HG03175 (cell line): Measurements from ENCODE around the gene MRPL11.
A peak's percentile ranks its signal among the peaks of the same experiment; 100 is the strongest.

Experiments
- ATAC-seq: cut with Tn5 transposase; IDR thresholded peaks from one replicate; pipeline ENCODE4 v1.9.1; 2021; ENCODE audit warnings: mild to moderate bottlenecking, moderate library complexity; ENCODE audit not compliant: unreplicated experiment

MRPL11 gene

GRCh38 chr11:66438504-66439466 lies at the start of gene MRPL11:
MRPL11 (minus strand) TSS chr11:66438848; CDS start chr11:66438754, 94 bp downstream.
- peak; percentile 91 for ATAC-seq

DNA sequence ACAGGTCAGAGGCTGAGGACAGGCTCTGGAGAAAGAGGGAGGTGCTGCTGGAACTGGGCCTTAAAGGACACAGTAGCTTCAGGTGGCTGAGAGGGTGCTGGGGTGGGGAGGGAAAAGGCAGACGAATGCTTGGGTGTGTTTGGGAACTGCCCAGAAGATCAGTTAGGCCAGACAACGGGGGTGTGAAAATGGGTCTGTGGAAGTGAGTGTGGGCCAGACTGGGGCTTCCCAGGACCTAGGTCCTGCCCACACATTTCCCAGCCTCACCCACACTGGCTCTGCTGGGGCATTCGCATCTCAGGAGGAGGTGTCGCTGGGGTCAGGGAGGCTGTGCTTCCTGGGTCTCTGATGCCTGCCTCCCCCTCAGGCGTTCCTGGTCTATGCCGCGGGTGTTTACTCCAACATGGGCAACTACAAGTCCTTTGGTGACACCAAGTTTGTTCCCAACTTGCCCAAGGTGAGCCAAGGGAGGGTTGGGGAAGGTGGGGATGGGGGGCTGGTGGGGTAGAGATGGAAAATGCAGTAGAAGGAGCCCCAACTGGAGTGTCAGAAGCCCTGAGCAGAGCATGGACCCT lies 46.2 kb upstream of the MRPL11 start:
- ATAC-seq, result no peak

- ATAC-seq, result peak; percentile 91
Observed at GRCh38 chr11:66480117-66480938, 41.7 kb upstream of the MRPL11 start, which contains the start of gene DPP3. DPP3 (plus strand) TSS chr11:66480434; CDS start chr11:66482201, 1,767 bp downstream.

- no peak for ATAC-seq
Observed at GRCh38 chr11:66479394-66480116, 40.9 kb upstream of the MRPL11 start.

DNA sequence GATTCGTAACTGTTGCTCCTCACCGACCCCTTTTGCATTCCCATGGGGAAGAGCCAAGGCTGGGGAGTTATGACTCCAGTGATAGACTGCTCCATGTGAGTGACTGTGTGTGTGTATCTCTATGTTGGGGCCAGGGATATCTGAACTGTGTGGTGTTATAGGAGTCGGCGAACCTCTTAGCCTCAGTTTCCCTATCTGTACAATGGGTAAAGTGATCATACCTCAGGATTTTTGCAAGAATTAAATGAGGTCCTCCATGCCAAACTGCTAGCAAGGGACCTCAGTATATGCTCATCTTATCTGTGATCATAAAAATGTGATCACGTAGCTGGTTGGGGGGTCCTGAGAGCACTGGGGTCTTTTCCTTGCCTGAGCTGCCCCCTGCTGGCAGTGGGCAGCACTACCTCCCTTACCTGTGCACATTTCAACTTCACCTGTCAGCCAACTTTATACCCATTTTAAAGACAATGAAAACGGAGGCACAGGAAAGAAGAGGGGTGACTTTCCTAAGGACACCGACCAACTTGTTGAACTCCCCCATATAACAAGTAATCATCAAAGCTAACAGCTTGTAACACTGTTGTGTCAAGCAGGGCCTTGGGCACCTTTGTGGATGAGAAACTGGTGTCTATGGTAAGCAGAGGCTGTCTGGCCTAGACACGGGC lies 40.2 kb upstream of the MRPL11 start:
- no peak for ATAC-seq

DNA sequence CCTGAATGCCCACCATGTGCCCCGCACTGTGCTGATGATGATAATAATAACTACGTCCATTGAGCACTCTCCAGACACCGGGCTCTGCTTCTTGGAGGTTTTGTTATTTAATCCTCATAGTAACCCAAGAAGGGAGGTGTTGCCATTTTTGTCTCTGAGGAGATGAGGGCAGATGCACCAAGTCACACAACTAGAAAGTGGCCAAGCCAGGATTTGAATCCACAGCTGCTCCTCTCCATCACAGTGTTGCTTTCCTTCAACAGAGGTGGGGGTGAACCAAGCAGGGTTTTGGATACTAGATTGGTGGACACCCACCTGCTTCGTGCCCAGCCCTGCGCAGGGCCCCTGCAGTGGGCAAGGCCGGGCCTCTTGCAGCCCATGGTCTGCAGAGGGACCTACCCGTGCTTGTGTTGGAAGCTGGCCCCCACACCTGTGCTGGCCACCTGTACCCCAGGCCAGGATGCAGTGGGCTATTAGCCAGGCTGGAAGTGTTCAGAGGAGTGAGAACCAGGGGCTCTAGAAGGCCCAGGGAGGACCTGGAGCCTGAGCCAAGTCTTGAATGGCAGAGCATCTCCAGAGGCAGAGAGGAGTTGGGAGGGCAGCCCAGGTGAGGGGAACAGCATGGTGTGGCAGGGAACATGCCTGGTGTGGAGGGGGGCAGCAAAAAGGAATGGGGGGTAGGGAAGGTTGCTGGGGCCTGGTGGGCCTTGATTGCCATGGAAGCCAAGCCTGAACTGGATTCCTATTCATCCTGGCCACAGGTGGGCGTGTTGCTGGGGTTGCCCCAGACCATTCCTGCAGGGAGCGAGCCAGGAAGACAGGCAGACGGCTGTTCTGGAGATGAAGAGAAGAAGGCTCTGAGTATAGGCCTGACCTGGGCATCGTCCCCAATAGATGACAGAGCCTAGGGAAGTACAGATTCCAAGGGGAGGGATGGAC lies 38.9 kb upstream of the MRPL11 start:
- ATAC-seq, result no peak

DNA sequence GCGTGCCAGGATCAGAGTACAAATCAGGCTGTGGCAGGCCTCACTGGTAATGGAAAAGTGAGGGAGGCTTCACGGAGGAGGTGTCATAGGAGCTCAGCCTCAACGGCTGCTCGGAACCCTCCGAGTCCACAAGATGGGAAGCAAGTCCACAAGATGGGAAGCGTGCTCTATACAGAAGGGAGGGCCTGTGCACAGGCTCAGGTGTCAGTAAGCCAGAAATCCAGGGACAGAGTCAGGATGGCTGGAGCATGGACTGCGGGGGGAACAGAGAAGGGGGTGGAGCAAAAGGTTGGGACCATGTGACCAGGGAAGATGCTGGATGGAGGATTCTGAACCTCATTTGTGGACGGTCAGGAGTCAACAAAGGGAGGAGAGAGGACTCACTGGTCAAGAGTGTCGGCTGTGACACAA lies 38.2 kb upstream of the MRPL11 start:
- no peak for ATAC-seq

DNA sequence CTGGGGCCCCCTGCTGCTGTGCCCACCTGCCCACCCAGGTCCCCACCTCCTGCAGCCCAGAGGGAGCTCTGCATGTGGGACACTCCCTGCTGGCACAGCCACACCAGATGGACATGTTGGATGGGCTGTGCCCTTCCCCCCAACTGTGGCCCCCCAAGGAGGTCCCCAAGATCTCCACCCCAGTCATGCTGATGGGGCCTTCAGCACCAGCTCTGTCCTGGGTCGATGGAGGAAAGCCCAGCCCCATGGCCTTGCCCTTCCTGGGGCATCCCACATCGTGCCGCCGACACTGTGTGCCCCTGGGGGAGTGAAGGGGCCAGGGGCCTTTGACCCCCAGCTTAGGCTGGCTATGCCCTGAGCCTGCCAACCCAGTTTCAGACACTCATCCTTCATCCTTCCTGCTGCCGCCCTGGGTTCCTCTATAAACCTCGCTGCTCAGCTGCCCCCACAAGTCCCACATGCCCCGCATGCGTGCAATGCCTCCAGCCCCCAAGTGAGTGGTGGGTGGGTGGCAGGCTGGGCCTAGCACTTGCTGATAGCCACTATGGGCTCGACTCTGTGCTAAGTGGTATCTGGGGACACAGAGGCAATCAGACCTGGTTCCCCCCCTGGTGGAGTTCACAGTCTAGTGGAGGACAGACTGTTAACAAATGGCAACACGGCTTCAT lies 37.7 kb upstream of the MRPL11 start:
- no peak for ATAC-seq

- ATAC-seq, result no peak
Observed at GRCh38 chr11:66475349-66476172, 36.9 kb upstream of the MRPL11 start.

DNA sequence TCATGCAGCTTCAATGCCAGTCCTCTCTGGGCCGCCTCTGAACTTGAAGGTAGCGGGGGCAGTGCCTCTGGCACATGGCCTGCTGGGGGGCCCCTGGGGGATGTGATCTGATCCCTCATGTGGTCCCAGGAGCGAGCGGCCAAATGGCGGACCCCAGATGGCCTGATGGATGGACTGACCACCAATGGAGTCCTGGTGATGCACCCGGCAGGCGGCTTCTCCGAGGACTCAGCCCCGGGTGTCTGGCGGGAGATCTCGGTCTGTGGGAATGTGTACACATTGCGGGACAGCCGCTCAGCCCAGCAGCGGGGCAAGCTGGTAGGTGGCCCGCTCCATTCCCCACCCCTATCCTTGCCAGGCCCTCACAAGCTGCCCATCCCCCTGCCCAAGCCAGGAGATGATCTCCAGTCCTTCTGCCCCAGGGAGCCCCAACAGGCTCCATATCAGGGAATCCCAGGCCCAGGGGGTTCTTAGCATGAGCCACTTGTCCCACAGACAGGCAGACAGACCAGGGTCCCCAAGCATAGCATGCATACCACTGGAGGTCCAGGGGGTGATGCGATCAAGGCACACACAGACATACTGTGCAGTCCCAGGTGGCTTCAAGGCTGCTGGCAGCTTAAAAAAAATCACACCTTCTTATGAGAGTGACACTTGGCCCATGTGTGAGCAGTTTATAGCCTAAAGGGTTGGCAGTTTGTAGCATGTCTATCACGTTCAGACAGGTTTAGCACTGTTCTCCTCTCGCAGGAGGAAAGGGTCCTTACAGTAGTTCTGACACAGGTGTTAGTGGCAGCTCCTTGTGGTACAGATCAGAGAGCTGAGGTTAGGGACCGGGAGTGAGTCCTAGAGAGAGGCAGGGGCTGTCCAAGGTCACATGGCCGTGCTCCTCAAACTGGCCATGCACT lies 35.2 kb upstream of the MRPL11 start:
- no peak for ATAC-seq

- ATAC-seq, result no peak
Observed at GRCh38 chr11:66473167-66473566, 34.5 kb upstream of the MRPL11 start.

GRCh38 chr11:66472054-66472453 lies 33.4 kb upstream of the MRPL11 start:
- no peak for ATAC-seq

DNA sequence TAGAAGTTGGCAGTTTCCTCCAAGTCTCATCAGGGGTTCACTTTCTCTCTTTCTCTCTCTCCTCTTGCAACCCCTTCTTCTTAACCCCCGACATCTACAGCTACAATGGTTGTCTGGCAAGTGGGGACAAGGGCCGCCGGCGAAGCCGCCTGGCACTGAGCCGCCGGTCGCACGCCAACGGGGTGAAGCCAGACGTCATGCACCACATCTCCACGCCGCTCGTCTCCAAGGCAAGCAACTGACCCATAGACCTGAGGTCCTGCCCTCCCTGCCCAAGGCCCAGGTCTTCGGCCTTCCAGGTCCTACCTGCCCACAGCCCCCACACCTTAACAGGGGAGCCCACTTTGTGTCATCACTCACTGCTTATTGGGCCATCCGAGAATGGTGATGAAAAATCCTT lies 32.5 kb upstream of the MRPL11 start:
- ATAC-seq, result no peak

GRCh38 chr11:66470015-66470414 lies 31.4 kb upstream of the MRPL11 start:
- ATAC-seq, result no peak

- no peak for ATAC-seq
Observed at GRCh38 chr11:66469441-66469840, 30.8 kb upstream of the MRPL11 start.

GRCh38 chr11:66468691-66469090 lies 30.0 kb upstream of the MRPL11 start:
- no peak for ATAC-seq

DNA sequence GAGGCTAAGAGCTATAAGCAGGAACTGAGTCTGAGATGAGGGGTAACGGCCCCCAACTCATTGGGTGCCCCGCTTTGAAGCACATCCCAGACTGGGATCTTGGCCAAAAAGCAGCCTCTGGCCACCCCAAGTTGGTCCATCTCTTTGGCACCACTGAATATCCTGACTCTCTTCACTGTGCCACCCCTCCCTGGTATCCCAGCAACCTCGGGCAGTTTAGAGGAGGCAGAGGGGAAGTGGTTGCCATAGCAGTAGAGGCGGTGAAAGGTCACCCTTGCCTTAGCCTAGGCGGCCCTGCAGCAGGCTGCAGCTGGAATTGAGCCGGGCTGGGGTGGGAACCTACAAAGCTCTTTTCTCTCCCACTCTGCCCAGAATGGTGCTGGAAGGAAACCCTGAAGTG lies 29.1 kb upstream of the MRPL11 start:
- no peak for ATAC-seq
